K562 (cell line): ENCODE data around the gene SERTAD2.

ENCODE experiments used
- ATF7 ChIP-seq: fragments of 450-650 bp; IDR thresholded peaks from 2 replicates; pipeline ENCODE4 v1.7.1; 2014; ENCODE audit warnings: mild to moderate bottlenecking, moderate library complexity
- E2F5 ChIP-seq: sonication (generic); formaldehyde crosslinking; IDR thresholded peaks from 2 replicates; pipeline ENCODE4 v1.8.0; 2022; ENCODE audit warnings: mild to moderate bottlenecking, missing genetic modification reagents
- FOXA1 ChIP-seq: fragments of 450-650 bp; IDR thresholded peaks from 2 replicates; pipeline ENCODE4 v1.6.1; 2016; ENCODE audit warnings: mild to moderate bottlenecking, borderline replicate concordance
- FOXK1 ChIP-seq: sonication (generic); formaldehyde crosslinking; IDR thresholded peaks from 2 replicates; pipeline ENCODE4 v1.8.0; 2022; ENCODE audit warnings: missing genetic modification reagents, mild to moderate bottlenecking, borderline replicate concordance
- MXI1 ChIP-seq: IDR thresholded peaks from 2 replicates; pipeline ENCODE4 v1.6.1; 2011; ENCODE audit warnings: low read depth, mild to moderate bottlenecking, improper control_type of control experiment, low read length
- NR3C1 ChIP-seq: sonication (generic); formaldehyde crosslinking; IDR thresholded peaks from 2 replicates; pipeline ENCODE4 v1.8.1; 2022; ENCODE audit warnings: missing genetic modification reagents
- SETDB1 ChIP-seq: IDR thresholded peaks from one replicate; pipeline ENCODE4 v1.6.1; 2012; ENCODE audit warnings: low read length, control low read depth, inconsistent platforms
- STAT5A ChIP-seq: IDR thresholded peaks from 2 replicates; pipeline ENCODE4 v1.6.1; 2012; ENCODE audit warnings: low read length, inconsistent platforms, borderline replicate concordance
- ZNF589 ChIP-seq: fragments of 200-800 bp; sonication (Bioruptor generic); IDR thresholded peaks from 2 replicates; pipeline ENCODE4 v1.6.1; 2016; ENCODE audit warnings: low read depth, missing genetic modification characterization, missing compliant biosample characterization
- TF ChIP-seq, protein P1 (sequence below), 3 experiments: IDR thresholded peaks in 2 of 3; conservative IDR thresholded peaks in 1 of 3; 2 replicates each; pipeline ENCODE4 v1.5.1; 2011 to 2012; ENCODE audit warnings: low read length in 3 of 3, mild to moderate bottlenecking in 3 of 3, control low read depth in 2 of 3, improper control_type of control experiment in 1 of 3, inconsistent platforms in 1 of 3, low read depth in 1 of 3, mixed read lengths in 1 of 3, moderate library complexity in 1 of 3; ENCODE audit not compliant: insufficient read depth in 2 of 3

DNA sequence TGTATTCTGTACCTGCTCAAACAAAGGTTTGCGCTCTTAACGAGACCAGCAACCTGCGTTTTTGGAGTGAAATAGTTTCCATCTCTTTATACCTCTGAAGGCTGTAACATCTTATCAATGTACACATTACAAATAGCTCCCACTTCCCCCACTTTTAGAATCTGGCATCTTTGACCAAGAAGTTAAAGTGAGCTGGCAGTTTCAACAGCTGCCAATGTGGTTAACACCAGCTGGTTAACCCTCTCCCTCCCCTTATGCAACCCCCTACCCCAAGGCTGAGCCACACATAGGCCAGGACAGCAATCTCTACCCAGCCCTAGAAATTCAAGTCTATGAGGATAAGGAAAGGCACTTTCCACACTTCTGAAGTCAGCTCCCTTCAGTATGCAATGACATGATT lies 2.2 kb upstream of the SERTAD2 start:
- no peak for TF ChIP-seq SETDB1
- TF ChIP-seq E2F5 (CRISPR knock-in tag): no peak
- no peak for TF ChIP-seq FOXA1
- TF ChIP-seq MXI1: no peak
- TF ChIP-seq ATF7: no peak
- TF ChIP-seq, protein P1, sequence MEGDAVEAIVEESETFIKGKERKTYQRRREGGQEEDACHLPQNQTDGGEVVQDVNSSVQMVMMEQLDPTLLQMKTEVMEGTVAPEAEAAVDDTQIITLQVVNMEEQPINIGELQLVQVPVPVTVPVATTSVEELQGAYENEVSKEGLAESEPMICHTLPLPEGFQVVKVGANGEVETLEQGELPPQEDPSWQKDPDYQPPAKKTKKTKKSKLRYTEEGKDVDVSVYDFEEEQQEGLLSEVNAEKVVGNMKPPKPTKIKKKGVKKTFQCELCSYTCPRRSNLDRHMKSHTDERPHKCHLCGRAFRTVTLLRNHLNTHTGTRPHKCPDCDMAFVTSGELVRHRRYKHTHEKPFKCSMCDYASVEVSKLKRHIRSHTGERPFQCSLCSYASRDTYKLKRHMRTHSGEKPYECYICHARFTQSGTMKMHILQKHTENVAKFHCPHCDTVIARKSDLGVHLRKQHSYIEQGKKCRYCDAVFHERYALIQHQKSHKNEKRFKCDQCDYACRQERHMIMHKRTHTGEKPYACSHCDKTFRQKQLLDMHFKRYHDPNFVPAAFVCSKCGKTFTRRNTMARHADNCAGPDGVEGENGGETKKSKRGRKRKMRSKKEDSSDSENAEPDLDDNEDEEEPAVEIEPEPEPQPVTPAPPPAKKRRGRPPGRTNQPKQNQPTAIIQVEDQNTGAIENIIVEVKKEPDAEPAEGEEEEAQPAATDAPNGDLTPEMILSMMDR (IDR thresholded peaks at IDR 0.05 in 2 of 3, conservative IDR thresholded peaks at IDR 0.05 in 1 of 3; ENCODE audit: insufficient read depth in 2 of 3, low read depth in 1 of 3, low read length in 3 of 3): no peak
- no peak for TF ChIP-seq FOXK1 (CRISPR knock-in tag)
- TF ChIP-seq NR3C1 (CRISPR knock-in tag): no peak
- TF ChIP-seq ZNF589 (CRISPR knock-in tag): no peak
- no peak for TF ChIP-seq STAT5A
